Measurements from ENCODE around the gene CHST15.

DNA sequence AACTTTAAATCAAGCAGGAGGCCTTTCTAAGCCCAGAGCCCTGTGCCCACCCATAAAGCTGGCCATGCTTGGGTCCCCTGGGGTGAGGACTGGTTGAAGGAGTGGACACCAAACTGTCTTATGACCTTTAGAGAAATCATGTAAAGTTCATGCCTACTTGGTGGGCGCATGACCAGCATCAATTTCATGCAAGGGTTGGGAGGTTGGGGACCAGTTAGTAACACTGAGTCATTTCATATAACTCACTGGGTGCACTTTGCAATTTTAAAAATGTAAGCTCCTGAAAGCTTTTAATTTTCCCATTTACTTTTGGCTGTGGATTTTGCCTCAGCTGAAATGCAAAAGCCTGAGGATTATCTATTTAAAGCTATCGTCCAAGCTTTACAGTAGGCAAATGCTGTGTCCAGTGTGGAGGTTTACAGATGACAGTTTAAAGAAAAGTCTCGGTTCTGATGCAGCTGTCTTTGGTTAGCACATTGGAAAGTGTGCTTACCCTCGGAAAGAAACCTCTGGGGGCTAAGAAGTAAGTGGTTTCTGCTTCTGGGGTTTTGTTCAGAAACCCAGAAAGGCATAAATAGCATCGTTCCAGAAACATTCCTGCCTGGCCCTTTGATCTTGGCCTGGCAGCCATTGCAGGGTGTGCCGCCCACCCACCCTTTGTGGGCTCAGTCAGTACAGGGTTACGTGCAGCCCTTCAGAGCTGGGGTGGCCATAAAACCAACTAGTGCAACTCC is 48.8 kb upstream of the CHST15 start:
- TF ChIP-seq, protein P1, sequence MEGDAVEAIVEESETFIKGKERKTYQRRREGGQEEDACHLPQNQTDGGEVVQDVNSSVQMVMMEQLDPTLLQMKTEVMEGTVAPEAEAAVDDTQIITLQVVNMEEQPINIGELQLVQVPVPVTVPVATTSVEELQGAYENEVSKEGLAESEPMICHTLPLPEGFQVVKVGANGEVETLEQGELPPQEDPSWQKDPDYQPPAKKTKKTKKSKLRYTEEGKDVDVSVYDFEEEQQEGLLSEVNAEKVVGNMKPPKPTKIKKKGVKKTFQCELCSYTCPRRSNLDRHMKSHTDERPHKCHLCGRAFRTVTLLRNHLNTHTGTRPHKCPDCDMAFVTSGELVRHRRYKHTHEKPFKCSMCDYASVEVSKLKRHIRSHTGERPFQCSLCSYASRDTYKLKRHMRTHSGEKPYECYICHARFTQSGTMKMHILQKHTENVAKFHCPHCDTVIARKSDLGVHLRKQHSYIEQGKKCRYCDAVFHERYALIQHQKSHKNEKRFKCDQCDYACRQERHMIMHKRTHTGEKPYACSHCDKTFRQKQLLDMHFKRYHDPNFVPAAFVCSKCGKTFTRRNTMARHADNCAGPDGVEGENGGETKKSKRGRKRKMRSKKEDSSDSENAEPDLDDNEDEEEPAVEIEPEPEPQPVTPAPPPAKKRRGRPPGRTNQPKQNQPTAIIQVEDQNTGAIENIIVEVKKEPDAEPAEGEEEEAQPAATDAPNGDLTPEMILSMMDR (CRISPR knock-in tag; IDR thresholded peaks at IDR 0.05) = no peak
- no peak for TF ChIP-seq ZNF431 (CRISPR knock-in tag; IDR thresholded peaks at IDR 0.05; ENCODE audit: borderline replicate concordance, low read depth)
- TF ChIP-seq ZNF550 (CRISPR knock-in tag; IDR thresholded peaks at IDR 0.05; ENCODE audit: borderline replicate concordance) = no peak

Data from HepG2 (cell line).